HG03439 (cell line): Measurements from ENCODE around the gene RXRA.
A peak's percentile ranks its signal among the peaks of the same experiment; 100 is the strongest.

ENCODE experiments used
- ATAC-seq: cut with Tn5 transposase; IDR thresholded peaks from one replicate; pipeline ENCODE4 v1.9.1; 2021; ENCODE audit warnings: mild to moderate bottlenecking, moderate library complexity; ENCODE audit not compliant: unreplicated experiment

The RXRA gene

DNA sequence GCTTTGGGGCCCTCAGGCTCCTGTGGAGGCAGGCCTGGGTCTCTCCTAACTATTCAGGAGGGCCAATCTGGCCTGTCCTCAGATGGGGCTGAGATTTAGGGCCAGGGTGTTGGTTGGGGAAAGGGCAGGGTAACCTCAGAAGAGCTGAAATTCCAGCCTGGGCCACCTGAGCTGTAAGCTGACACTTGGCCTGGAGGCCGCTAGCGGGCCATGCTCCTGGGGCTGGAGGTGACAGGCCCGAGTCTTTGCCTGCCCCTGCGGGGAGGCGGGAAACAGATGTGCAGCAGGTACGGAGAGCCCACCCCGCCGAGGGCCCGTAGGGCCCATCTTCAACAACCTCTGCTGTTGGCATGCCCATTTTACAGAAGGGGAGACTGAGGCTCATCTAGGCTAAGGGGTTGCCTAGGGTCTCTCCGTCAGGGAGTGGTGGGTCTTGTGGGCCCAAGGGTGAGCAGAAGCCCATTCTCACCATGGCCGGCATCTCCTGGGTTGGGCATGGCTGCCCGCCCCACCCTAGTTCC lies 69.5 kb downstream of the RXRA start:
- no peak for ATAC-seq

GRCh38 chr9:134396258-134396742 lies 70.0 kb downstream of the RXRA start:
- no peak for ATAC-seq

- no peak for ATAC-seq
These were observed 70.6 kb downstream of the RXRA start for GRCh38 chr9:134396825-134397224.

DNA sequence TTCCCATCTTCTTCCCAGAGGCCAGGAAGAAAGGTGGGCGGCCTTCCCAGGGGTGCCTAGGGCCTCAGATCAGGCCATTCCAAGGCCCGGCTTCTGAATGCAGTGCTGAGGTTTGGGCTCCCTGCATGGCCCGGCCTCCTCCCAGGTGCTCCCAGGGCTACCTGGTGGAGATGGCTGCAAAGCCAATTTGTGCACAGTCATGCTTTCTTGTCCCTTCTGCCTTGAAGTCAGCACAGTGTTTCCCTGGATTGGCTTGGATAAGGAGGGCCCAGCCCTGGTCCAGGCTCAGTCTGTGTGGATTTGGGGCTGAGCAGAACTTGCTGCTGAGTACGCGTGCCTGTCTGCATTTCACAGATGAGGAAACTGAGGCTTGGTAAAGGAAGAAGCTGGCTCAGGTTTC lies 72.5 kb downstream of the RXRA start:
- ATAC-seq, result no peak

GRCh38 chr9:134399435-134400056 lies 73.3 kb downstream of the RXRA start:
- no peak for ATAC-seq

GRCh38 chr9:134400283-134400682 lies 74.0 kb downstream of the RXRA start:
- no peak for ATAC-seq

GRCh38 chr9:134401391-134401790 lies 75.1 kb downstream of the RXRA start:
- ATAC-seq, result no peak

- ATAC-seq, result no peak
These were observed 75.9 kb downstream of the RXRA start for GRCh38 chr9:134402182-134402581.

DNA sequence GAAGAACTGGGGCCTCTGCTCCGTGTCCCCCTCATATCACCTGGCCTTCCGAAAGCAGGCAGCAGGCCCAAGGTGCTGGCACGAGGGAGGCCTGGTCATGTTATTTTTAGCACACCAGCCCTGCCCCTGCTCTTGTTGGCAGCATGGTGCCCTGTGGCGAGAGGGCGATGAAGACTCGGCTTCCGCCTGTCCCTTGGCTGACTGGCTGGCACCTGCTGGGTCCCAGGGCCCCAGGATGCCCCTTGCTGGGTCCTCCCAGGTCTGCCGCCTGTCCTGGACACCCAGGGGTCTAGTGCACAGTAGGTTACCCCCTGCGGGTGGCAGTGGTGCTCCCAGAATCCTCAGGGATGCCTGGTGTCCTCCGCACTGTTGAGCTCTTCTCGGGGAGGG lies 77.0 kb downstream of the RXRA start:
- no peak for ATAC-seq

DNA sequence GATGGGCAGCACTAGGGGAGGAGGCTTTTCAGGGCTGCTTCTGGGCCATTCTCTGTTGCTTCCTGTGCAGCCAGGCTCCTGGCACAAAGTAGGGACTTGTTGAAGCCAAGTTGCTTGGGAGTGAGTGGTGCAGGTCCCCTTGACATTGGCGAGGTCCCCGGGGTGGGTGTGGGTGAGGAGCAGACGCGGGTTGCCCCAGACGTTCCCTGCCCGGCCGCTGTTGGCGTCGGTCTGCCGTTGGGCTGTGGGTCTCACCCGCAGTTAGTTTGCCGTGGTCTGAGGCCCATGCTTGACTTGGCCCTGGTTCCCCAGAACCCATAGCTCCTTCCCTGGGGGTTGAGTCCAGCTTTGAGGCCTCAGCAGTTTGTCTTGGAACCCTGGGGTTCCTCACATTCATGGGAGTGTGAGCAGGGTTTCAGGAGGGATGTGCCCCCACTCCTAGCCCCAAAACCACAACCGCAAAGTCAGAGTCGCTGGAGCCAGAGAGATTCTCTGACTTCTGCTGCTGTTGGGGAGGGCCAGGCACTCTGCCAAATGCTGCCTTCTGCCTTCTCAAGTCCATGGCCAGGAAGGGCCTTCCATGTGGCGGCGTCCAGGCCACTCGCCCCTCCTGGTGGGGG lies 77.5 kb downstream of the RXRA start:
- no peak for ATAC-seq

GRCh38 chr9:134404376-134405358 lies 78.4 kb downstream of the RXRA start:
- no peak for ATAC-seq

GRCh38 chr9:134405527-134405926 lies 79.3 kb downstream of the RXRA start:
- no peak for ATAC-seq

DNA sequence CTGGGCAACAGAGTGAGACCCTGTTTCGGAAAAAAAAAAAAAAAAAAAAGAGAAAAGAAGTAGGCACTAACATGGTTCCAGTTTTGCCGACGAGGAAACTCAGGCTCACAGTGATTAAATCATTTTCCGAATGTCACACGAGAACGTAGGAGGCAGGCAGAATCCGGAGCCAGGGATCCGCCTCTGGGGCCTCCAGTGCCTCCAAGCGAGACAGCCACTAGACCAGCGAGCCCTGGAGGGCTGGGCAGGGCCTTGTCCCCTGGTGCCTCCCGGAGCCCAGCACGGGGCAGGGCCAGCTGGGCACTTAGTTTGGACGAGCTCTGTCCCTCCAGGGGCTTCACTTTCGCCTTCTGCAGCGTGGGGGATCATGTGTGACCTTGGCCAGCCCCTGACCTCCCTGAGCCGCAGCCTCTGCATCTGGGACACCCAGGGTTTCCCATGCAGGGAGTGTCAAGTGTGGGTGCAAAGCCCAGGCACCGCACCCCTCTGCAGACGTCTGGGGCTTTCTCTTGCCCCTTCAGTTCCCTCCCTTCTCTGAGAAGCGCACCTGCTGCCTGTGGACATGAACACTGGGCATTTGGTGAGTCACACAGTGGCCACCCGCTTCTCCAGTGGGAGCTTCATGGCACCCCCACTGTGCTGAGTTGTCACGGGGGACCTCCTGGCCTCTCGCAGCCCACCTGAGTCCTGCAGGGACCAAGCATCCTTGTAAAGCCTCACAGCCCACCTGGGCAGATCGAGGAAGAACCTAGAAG lies 80.3 kb downstream of the RXRA start:
- ATAC-seq, result no peak

GRCh38 chr9:134407121-134407779 lies 81.0 kb downstream of the RXRA start:
- ATAC-seq, result peak; percentile 62

GRCh38 chr9:134408389-134408788 lies 82.1 kb downstream of the RXRA start:
- no peak for ATAC-seq

DNA sequence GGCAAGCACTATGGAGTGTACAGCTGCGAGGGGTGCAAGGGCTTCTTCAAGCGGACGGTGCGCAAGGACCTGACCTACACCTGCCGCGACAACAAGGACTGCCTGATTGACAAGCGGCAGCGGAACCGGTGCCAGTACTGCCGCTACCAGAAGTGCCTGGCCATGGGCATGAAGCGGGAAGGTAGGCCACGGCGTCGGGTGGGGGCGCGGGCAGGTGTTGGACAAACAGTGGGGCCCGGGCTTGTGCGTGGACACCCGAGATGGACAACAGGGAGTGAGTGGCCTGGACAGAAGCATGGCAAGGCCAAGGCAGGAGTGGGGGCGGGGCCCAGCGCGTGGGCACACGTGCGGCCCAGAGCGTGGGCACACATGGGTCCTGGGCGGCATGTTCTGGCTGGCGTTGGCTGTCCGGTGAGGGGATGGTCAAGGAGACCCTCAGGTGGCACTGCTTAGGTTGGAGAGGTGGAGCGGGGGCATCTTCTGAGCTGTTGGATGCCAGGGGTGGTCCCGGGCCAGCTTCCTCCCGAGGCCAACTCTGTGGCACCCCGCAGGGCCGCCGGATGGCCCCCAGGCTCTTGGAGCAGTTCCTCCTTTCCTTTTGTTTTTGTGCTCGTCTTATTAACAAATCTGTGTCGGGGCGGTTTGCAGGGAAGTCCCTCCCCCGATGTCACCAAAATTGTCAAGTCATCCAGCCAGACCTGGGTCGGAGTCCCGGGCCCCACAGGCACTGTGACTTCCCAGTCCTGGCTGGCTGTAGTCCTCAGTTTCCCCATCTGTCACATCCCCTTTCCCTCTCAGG lies 82.9 kb downstream of the RXRA start:
- no peak for ATAC-seq

- no peak for ATAC-seq
These were observed 84.0 kb downstream of the RXRA start for GRCh38 chr9:134410071-134410834.

DNA sequence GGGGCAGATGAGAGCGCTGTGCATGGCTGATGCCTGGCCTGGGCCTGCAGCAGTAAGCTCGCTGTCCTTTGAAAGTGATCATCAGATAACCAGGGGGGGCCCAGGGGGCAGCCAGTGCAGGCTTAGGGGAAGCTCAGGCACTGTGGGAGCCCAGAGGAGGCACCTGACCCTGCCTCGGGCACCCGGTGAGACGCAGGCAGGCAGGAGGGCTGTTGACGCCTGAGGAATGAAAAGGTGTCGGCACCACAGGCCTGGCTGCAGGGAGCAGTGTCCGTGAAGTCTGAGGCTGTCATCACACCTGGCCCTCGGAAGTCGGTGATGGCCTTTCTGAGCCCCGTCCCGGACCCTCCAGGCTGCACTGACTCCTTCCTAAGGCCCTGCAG lies 84.6 kb downstream of the RXRA start:
- ATAC-seq, result no peak
